ENCODE results near the gene TREM1.

DNA sequence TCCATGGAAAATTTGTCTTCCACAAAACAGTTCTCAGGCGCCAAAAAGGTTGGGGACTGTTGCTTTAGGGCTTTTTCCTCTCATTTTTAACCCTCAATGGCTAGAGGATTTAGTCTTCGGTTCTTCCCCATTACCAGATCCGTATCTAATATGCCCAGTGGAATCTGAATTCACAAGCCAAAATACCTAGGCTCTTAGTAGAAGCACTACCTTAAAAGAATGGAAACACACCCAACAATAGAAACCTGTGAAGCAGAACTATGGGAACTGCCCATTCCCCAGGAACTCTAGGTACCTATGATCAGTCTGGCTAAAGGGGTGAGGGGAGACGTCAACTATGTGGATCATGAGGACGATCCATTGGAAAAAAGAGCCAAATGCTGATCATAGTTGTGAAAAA is 55.2 kb downstream of the TREM1 start:
- TF ChIP-seq, protein P1, sequence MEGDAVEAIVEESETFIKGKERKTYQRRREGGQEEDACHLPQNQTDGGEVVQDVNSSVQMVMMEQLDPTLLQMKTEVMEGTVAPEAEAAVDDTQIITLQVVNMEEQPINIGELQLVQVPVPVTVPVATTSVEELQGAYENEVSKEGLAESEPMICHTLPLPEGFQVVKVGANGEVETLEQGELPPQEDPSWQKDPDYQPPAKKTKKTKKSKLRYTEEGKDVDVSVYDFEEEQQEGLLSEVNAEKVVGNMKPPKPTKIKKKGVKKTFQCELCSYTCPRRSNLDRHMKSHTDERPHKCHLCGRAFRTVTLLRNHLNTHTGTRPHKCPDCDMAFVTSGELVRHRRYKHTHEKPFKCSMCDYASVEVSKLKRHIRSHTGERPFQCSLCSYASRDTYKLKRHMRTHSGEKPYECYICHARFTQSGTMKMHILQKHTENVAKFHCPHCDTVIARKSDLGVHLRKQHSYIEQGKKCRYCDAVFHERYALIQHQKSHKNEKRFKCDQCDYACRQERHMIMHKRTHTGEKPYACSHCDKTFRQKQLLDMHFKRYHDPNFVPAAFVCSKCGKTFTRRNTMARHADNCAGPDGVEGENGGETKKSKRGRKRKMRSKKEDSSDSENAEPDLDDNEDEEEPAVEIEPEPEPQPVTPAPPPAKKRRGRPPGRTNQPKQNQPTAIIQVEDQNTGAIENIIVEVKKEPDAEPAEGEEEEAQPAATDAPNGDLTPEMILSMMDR (conservative IDR thresholded peaks at IDR 0.05; ENCODE audit: low read length) = no peak
- no peak for TF ChIP-seq EZH2phosphoT487 (IDR thresholded peaks at IDR 0.05; ENCODE audit: borderline replicate concordance, low read depth, low read length)
